Midbrain (tissue), 1 donor: ENCODE results near the gene HIPK2.

Experiments used
- DNase-seq: peaks from one replicate; lab custom pipeline; 2025; lab: John Stamatoyannopoulos, UW

HIPK2 gene

DNA sequence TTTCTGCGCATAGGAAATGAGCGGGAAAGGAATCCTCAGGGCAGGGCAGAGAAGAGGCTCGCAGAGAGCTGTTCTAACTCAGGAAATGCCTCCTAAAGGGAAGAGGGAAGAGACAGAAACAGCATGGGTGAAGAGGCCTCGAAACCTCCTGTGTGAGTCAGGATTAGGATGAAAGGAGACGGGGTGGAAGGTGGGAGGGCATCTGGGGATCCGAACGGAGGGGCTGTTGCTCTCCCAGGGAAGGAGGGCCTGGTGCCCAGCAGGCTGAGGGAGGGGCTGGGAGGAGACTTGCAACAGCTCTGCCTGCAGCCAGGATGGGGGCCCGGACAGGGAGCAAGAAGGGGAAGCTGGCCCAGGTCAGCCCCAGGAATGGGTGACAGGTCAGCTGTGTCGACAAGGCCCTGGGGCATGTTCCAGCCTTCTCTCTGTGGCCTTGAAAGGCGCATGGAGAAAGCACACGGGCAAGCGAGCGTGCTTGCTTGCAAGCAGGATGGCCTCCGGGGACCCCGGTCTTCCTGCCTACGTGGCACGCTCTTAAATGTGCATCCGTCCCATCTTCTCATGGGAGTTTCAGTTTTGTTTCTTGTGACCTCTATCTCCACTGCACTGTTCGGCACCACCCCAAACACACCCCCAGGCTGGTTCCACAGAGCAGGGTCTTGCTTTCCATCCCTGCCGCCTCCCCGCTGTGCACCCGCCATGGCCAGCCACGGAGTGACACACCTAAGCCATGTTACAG lies 63.5 kb downstream of the HIPK2 start:
- no peak for DNase-seq

GRCh38 chr7:139713526-139714162 lies 64.2 kb downstream of the HIPK2 start:
- DNase-seq: no peak

DNA sequence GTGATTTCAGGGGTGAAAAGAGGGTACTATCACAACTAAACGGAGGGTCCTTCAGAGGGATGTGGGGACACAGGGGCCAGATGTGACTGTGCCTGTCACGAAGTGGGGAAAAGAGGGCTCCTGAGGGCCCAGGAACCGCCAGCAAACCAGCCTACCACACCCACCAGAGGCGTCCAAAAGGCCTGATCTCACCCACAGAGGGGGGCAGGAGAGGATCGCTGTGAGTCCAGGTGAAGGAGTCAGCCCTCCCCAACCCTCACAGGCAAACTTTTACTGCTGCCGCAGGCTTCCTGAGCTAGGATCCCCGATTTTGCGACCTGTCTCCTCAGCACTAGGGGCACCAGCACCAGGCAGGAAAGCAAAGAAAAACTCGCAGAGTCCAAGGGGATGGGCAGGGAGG lies 64.7 kb downstream of the HIPK2 start:
- no peak for DNase-seq

DNA sequence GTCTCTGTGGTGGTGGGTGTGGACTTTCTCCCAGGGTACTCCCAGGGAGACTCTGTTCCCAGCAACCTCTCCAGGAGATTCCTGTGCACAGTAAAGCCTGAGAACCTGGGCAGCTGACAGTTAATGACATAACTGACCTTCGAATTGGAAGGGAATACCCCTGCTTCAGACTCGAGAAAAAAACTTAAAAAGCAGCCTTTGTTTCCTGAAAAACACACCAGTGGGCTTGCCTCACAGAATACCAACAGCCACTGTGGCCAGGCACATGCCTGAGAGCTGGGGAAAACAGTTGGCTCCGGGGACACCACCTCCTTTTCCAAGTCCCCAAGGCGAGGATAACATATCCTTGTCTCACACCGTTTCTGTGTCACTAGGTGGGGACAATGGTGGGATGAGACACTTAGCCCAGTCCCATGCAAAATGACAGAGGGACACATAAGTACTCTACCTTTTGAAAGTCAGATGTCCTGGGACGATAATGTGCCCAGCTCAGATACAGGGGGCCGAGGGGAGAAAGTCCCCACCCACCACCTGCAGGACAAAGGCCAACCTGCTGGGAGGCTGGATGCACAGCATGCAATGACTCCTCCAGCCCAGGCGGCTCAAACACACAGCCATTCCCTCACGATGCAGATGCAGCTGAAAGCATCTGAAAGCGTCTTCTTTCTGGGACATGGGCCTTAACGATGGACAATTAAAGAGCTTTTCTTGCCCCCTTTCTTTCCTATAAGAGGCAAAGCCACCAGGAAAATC lies 65.6 kb downstream of the HIPK2 start:
- no peak for DNase-seq

DNA sequence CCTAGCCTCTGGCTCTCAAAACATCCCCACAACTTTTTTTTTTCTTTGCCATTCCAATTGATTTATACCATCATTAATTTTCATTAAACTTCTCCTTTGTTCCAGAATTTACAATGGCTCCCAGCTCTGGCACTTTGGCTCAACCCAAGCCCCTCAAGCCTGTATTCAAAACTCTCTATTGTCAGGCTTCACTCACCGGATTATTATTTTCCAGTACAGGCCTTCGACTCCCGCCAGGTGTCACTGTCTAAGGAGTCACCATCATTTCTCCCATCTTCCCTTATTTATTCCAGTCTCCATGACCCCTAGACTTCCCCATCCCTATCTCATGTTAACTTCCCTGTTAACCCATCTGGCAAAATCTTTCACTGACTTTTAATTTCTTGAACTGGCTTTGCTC lies 67.8 kb downstream of the HIPK2 start:
- no peak for DNase-seq

- no peak for DNase-seq
These were observed 68.3 kb downstream of the HIPK2 start for GRCh38 chr7:139709485-139709884.

DNA sequence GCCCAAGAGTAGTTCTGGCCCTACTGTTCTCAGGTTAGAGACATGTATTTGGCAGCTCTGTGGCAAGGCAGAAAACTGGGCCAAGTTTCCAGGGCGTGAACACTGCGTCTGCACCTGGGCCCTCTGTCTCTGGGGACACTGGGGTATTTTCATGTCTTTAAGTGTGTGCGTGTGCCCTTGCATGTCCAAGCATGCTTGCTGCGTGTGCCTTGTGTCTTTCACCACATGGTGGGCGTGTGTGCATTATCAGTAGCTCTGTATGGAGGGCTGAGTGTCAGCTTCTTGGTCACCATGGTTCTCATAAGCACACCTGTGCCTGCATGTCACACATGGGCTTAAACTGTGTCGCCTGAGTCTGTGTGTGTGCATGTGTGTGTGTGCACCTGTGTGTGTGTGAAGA lies 69.3 kb downstream of the HIPK2 start:
- DNase-seq: no peak

DNA sequence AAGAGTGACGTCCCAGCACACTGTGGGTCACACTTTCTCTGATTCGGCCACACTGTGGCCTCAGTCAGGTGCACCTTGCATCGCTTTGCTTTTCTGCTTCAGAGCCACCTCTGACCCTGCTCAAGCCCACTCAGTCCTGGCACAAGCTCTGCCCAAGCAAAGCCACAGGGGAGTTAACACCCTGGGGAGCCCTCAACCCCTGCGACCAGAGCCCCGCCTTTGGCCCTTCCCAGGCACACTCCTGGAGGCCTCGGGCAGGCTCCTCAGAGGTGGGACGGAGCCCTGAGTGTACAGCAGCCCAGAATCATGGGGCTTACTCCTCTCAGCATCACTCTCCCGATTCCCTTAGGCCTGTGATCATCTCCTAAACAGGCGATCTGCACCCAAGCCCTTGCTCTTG lies 71.0 kb downstream of the HIPK2 start:
- DNase-seq: no peak

DNA sequence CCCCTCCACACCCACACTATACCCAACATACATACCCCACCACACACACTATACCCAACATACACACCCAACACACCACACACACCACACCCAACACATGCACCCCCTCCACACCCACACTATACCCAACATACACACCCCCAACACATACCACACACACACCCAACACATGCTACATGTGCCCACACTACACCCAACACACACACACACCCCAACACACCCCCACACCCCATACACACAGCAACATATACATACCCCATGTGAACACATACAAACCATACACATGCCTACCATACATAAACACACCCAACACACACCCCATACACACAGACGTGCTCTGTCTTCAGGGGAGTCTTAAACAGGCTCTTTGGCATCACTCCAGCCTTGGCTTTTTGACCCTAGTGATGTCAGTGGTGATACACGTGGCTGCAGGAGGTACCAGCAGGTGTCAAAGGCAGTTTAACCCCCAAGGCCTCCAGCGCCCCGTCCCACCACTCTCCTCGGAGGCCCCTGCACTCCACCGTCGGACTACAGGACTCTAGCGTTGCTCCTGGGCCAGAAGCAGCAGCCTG lies 73.4 kb downstream of the HIPK2 start:
- DNase-seq: no peak

- DNase-seq: no peak
These were observed 74.1 kb downstream of the HIPK2 start for GRCh38 chr7:139703487-139704307.

DNA sequence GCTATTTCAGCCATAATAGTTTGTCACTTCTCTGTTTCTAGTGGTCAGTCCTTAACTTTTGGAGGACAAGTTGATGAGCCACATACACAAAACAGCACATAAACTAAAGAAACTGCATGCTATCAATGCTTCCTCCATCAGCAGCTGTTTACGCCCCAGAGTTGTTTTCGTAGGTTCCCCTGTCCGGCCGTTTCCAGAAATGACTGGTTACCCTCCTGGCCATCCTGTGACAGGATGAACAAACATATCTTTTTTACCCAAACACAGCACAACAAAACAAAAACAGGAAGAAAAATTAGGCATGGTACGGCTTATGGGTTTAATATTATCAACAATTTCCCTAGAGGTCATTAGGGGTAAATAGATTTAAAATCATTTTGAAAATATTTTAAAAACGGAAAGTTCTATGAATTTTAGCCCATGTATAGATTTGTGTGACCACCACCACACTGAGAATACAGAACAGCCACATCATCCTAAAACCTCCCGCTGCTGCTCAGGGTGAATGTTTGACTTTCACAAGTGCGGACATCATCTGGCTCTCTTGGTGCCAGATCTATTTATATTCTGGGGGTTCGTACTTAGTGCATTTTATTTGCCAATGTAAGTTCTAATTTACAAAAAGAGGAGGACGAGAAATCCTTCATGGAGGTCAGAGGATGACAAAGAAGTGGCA lies 74.8 kb downstream of the HIPK2 start:
- DNase-seq: no peak

DNA sequence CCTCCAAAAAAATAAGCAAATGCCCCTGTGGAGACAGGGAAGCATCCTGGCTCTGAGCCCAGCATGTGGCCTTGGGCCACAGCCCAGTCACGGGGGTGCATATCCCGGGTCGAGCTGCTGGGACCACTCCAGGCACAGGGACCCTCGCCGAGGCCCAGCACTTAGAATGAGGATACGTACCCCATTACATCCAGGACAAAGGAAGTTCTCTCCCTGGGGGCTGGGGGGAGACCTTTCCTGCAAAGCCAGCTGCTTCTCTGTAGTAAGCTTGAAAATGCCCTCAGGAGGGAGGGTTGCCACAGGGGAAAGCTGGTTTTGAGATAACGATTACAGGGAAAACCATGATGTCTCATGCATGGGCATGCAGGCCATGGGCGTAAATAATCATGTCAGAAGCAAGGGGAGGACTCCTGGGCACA lies 75.5 kb downstream of the HIPK2 start:
- DNase-seq: no peak

DNA sequence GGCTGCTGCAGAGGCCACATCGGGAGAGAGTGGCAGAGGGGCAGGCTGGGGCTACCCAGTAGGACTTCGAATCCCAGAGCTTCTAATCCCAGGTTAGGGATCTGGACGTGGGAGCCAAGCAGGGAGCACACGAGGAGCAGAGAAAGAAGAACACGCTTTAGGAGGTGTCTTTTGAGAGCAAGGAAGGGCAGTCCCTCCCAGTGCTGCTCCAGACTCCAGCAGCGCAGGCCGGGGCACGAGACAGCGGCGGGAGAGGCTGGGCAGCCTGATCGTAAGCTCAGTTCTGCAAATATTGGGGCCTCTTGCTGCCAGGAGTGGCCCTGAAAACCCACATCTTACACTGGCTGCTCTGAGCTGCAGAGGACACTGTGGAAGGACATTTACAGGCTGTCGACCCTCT lies 75.9 kb downstream of the HIPK2 start:
- no peak for DNase-seq

GRCh38 chr7:139700505-139701235 lies 77.1 kb downstream of the HIPK2 start:
- no peak for DNase-seq

GRCh38 chr7:139699640-139700504 lies 77.9 kb downstream of the HIPK2 start:
- DNase-seq: no peak

- no peak for DNase-seq
These were observed 79.0 kb downstream of the HIPK2 start for GRCh38 chr7:139698844-139699243.

DNA sequence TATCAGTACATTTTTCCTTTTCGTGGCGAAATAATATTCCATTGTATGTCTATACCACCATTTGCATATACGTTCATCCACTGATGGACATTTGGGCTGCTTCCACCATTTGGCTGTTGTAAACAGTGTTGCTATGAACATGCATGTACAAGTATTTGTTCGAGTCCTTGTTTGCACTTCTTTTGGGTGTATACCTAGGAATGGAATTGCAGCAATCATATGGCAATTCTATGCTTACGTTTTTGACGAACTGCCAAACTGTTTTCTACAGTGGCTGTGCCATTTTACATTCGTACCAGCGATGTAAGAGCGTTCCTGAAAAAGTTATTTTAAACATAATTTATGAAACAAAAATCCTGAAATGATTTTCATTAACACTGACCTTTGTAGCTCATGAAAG lies 79.5 kb downstream of the HIPK2 start:
- no peak for DNase-seq

DNA sequence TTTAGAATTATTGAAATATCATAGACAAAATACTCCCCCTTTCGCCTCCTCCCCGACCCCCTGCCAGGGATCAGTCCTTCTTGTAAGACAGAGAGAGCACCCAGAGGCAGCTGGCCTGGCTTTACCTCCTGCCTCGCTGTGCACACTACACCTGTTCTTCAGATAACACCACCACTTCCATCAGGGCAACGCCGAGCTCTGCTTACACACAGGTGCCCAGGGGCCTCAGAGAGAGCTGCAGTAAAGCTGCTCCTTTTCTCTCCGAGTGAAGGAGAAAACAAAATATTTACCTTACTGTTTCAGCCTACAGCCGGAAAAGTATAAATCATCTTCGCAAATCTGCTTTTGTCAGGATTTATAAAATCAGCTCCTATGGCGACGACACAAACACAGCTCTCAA lies 80.7 kb downstream of the HIPK2 start:
- DNase-seq: no peak

DNA sequence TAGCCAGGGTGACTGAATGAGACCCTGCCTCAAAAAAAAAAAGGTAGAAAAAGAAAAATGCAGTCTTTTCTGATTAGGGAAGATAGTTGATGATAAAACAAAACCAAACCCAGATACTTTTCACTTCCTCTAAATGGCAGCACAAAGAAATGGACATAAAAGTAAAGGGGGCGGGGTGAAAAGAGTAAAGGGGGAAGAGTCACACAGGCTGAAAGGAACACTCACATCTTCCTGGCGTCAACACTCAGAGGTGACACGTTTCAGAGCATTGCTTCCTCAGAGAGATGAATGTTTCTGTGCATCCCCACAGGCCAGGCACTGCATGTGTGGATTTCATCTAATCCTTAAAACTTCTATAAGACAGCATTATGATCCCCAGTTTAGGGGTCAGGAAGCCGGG lies 81.2 kb downstream of the HIPK2 start:
- DNase-seq: no peak

- DNase-seq: no peak
These were observed 82.2 kb downstream of the HIPK2 start for GRCh38 chr7:139695588-139695987.
